IPS-NIHi7 (cell line): ENCODE measurements around the gene KCNA4.
"Not testable (repeated sequence)": the region's sequence is repeated elsewhere in the genome, so short reads cannot be mapped to it uniquely, and the experiment has no call there.

Source experiments
- DNase-seq: peaks from one replicate; pipeline ENCODE4 v3.0.0; 2012; ENCODE audit warnings: mixed read lengths; ENCODE audit errors: extremely low spot score

The KCNA4 gene

GRCh38 chr11:30016588-30017363 is at the start of gene KCNA4:
Gene KCNA4, minus strand, starts transcription at chr11:30017030. Its CDS starts 4,352 bp downstream, at chr11:30012678.
- DNase-seq = peak; percentile 79

GRCh38 chr11:30062103-30062502 is 45.3 kb upstream of the KCNA4 start:
- no peak for DNase-seq

- DNase-seq = no peak
Observed at GRCh38 chr11:30059172-30059815, 42.5 kb upstream of the KCNA4 start.

GRCh38 chr11:30049214-30049613 is 32.4 kb upstream of the KCNA4 start:
- DNase-seq = no peak

GRCh38 chr11:30046578-30046945 is 29.7 kb upstream of the KCNA4 start:
- peak; percentile 67 for DNase-seq

GRCh38 chr11:30045921-30046577 is 29.2 kb upstream of the KCNA4 start:
- DNase-seq = no peak

GRCh38 chr11:30045144-30045543 is 28.3 kb upstream of the KCNA4 start:
- no peak for DNase-seq

GRCh38 chr11:30041171-30041570 is 24.3 kb upstream of the KCNA4 start:
- no peak for DNase-seq

- not testable (repeated sequence) for DNase-seq
Observed at GRCh38 chr11:30034746-30035145, 17.9 kb upstream of the KCNA4 start.

GRCh38 chr11:30034166-30034565 is 17.3 kb upstream of the KCNA4 start:
- DNase-seq = not testable (repeated sequence)

GRCh38 chr11:30025396-30026139 is 8.7 kb upstream of the KCNA4 start:
- peak; percentile 49 for DNase-seq

GRCh38 chr11:30023074-30023473 is 6.2 kb upstream of the KCNA4 start:
- no peak for DNase-seq

- DNase-seq = no peak
Observed at GRCh38 chr11:30019481-30019880, 2.7 kb upstream of the KCNA4 start.

GRCh38 chr11:30018495-30018894 is 1.7 kb upstream of the KCNA4 start:
- no peak for DNase-seq

- DNase-seq = peak; percentile 34
Observed at GRCh38 chr11:30017445-30017895, 640 bp upstream of the KCNA4 start.

- DNase-seq = no peak
Observed at GRCh38 chr11:30015725-30016412, 961 bp downstream of the KCNA4 start.

GRCh38 chr11:30012346-30012745 is 4.5 kb downstream of the KCNA4 start:
- no peak for DNase-seq

GRCh38 chr11:30009060-30009459 is 7.8 kb downstream of the KCNA4 start:
- DNase-seq = no peak

- DNase-seq = no peak
Observed at GRCh38 chr11:30006876-30007275, 10.0 kb downstream of the KCNA4 start.

GRCh38 chr11:30002157-30002785 is 14.6 kb downstream of the KCNA4 start:
- no peak for DNase-seq
